DOHH2 (cell line): ENCODE measurements around the gene CDO1.

Experiments used
- CTCF ChIP-seq: fragments of 200-600 bp; sonication (generic); IDR thresholded peaks from one replicate; pipeline ENCODE4 v1.5.1; 2014; ENCODE audit warnings: antibody characterized with exemption, mild to moderate bottlenecking, low read depth, low read length; ENCODE audit not compliant: poor library complexity, severe bottlenecking
- EZH2phosphoT487 ChIP-seq: fragments of 200-600 bp; sonication (generic); IDR thresholded peaks from 2 replicates; pipeline ENCODE4 v1.6.1; 2017; ENCODE audit warnings: borderline replicate concordance, mild to moderate bottlenecking, antibody characterized with exemption, low read length, moderate library complexity, mixed read lengths

DNA sequence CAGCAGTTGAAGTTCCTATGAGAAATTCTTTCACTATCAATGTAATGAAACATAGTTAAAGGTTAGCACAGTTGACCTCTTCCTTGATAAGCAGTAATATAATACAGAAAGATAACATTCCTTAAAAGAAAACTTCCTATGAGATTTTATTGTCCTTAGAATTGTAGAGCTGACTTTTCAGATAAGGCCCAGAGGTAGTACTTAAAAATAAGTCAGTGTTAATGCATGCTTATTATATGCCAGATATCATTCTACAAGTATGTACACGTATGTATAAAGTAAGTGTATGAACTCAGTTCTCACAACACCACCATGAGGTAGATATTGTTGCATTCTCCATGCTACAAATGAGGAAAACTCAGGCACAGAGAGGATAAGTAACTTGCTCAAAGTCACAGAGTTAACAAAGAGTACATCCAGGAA, 40.6 kb upstream of the CDO1 start:
- TF ChIP-seq CTCF, result no peak
- no peak for TF ChIP-seq EZH2phosphoT487
